ENCODE results near the gene LGR5.

DNA sequence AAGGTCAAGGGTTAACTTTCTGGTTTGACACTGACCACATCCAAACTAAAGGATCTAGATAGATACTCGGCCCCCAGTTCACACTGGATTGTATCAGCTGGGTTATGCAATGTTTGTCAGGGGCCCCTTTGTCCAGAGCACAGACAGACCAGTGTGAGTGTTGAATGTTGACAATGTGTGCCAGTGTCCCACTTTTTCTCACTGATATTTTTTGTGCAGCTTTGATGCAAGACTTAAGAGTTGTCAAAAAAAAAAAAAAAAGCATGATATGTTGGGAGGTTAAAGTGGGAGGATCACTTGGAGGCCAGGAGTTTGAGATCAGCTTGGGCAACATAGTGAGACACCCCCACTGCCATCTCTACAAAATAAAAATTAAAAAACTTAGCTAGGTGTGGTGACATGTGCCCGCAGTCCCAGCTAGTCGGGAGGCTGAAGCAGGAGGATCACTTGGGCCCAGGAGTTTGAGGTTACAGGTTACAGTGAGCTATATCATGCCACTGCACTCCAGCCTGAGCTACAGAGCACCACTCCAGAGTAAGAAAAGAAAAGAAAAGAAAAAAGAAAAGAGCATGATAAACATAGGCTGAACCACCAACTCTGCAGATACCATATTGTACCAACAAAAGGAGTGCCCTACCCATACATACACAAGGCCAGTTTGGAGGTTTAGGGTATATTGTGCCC lies 97.5 kb downstream of the LGR5 start:
- TF ChIP-seq, protein P1, sequence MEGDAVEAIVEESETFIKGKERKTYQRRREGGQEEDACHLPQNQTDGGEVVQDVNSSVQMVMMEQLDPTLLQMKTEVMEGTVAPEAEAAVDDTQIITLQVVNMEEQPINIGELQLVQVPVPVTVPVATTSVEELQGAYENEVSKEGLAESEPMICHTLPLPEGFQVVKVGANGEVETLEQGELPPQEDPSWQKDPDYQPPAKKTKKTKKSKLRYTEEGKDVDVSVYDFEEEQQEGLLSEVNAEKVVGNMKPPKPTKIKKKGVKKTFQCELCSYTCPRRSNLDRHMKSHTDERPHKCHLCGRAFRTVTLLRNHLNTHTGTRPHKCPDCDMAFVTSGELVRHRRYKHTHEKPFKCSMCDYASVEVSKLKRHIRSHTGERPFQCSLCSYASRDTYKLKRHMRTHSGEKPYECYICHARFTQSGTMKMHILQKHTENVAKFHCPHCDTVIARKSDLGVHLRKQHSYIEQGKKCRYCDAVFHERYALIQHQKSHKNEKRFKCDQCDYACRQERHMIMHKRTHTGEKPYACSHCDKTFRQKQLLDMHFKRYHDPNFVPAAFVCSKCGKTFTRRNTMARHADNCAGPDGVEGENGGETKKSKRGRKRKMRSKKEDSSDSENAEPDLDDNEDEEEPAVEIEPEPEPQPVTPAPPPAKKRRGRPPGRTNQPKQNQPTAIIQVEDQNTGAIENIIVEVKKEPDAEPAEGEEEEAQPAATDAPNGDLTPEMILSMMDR (conservative IDR thresholded peaks at IDR 0.05), result no peak
- no peak for TF ChIP-seq EZH2 (IDR thresholded peaks at IDR 0.05; ENCODE audit: low read depth)
